GM21526 (cell line): ENCODE results near the gene LMAN2.
"Not testable (repeated sequence)": the region's sequence is repeated elsewhere in the genome, so short reads cannot be mapped to it uniquely, and the experiment has no call there.

ENCODE experiments used
- ATAC-seq: cut with Tn5 transposase; IDR thresholded peaks from one replicate; pipeline ENCODE4 v1.9.1; 2021; ENCODE audit warnings: moderate library complexity; ENCODE audit not compliant: unreplicated experiment, low FRiP score

The LMAN2 gene

DNA sequence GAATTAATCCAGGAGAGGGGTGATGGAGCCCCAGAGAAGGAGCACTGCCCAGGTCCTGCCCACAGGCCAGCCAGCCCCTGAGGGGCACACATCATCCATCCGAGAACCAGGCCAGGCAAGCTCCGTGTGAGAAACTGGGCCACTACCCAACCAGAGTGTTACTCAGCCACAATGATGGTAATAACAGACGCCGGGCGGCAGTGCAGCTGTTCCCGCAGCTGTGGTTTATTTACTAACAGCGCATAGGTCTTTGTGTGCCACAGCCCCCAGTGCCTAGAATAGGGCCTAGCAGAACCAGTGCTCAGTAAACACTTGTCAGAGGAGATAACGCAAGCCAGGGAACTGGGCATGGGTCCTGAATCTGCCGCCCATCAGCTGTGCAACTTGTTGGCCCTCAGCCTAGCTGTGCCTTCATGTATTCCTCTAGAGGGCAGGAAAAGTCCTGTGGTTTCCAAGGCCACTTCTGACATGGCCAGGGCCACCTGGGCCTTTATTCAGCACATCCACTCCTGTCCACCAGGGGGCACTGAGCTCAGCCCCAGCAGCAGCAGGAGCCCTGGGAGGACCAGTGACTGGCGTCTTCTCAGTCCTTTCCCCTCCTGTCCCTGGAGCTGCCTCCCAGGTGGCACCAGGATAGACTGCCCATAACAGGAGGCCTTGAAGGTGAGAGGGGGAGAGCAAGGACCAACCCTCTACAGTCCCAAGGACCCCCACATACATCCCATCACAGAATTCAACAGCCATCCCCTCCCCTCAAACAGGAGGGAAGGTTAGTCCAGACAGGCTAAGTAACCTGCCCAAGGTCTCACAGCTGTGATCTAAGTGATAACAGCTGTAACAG, 41.9 kb downstream of the LMAN2 start:
- no peak for ATAC-seq

DNA sequence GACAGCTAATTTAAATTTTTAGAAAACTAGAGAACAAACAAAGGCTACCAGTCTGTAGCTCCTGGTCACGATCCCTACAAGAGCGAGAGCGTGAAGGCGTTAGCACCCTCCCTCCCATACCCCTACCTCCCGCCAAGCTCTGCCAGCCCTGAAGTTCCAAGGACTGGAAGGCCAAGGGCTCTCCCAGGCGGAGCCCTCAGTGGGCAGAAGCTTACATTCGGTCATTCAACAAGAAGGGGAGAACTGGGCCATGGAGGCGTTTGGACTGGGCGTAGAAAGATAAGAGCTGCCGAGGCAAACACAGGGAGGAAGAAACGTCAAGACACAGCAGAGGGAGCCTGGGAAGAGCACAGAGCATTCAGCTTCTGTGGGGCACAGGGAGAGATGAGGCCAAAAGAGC, 42.7 kb downstream of the LMAN2 start:
- no peak for ATAC-seq

DNA sequence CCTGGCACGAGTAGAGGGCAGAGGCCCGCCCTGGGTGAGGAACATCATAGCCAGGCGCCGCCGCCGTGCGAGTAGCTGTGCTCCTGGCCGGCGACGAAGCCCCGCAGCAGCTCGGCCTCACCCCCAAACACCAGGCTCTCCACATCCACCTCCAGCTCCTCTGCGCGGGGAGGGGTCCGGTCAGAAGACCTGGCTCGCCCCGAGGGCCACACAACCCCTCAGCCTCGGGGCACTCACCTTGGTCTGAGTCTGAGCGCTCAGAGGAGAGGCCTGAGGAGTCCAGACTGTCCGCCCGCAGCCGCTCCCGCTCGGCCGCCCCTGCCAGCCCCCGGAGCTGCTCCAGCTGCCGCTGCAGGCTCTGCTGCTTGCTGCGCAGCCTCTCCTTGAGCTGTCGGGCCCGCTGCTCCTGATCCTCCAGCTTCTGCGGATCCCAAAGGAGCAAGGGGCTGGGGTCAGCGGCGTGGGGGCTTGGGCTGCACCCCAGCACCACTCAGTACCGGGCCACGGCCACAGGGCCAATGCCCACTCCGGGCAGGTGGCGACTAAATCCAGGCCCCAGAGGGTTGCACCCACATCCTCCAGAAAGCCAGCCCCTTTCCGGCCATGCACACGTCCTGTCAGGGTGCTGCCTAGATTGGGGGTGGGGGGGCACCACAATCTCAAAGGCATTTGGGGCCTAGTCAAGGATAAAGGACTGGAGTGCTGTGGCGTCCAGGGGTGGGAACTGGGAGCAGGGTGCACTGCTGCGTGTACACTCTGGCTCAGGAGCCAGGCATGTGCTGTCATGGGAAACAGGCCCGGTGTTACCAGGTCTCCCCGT, 43.7 kb downstream of the LMAN2 start:
- ATAC-seq: no peak

DNA sequence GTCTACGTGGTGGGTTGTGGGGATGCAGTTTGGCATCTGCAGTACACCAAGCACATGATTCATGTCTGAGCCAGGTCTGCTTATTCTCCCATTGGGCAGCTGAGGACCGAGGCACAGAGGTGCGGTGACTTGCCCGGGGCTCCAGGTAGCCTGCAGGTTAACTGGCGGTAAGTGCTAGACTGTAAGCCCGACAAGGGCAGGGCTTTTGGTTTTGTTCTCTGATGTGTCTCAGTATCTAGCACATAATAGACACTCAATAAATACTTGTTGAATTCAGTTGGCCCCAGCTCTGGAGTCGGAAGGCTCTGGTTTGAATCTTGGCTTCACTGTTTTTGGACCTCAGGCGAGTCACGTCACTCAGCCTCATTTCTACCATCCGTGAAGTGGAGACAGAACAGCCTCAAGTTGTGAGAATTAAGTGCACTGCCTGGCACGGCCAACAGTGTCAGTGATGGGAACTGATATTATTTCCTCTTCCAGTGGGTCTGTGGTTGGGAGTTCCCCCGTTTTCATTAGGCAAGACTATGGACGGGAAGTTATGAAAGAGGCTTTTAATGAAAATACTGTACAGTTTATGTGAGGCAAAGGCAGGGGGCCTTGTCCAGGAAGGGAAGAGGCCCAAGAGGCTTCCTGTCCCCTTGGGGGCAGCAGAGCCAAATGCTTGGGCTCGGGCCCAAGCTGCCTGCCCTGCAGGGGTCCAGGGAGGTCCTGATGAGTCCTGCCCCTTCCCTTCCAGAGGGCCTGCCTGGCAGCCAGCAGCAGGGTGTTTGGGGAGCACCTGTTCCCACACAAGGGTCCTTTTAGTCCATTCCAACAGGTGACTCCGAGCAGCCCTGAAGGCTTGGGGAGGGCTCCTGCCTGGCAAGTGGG, 44.6 kb downstream of the LMAN2 start:
- no peak for ATAC-seq

DNA sequence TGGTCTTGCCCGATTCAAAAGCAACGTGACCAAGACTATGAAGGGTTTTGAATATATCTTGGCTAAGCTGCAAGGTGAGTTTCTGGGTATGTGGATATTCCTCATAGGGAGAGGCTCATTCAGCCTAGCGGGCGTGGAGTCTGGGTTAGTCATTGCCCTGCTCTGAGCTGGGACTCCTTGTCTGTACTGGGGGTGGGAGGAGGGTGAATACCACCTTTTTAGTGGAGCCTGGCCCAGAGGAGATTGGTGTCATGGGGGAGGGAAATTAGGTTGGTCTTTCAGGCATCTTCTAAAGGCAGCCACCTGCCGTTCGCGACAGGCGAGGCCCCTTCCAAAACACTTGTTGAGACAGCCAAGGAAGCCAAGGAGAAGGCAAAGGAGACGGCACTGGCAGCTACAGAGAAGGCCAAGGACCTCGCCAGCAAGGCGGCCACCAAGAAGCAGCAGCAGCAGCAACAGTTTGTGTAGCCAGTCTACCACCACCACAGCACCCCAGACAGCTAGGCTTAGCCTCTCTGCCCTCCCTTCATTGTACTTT, 45.3 kb downstream of the LMAN2 start:
- not testable (repeated sequence) for ATAC-seq

DNA sequence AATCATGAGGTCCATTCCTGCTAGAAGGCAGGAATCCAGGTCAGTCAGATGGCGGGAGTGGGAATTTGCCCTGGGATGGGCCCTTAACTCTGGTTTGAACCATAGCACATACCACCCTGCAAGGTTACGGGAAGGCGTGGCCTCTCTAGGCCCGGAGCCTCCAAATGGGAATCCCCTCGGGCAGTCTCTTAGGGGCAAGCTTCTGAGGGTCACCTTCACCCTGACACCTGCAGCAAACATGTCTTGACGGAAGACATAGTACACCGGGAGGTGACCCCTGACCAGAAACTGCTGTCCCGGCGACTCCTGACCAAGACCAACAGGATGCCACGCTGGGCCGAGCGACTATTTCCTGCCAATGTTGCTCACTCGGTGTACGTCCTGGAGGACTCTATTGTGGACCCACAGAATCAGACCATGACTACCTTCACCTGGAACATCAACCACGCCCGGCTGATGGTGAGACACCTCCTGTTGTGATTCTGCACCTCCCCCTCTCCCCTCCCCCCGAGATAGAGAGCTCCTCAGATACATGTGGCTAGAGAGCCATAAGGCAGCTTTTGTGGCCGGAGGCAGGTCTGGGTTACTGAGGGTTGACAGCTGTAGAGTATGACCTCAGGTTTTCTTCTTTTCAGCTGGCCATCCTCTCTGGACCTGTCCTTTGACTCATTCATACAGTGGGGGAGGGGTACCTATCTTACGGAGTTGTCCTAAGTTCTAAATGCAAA, 46.9 kb downstream of the LMAN2 start:
- ATAC-seq: no peak

DNA sequence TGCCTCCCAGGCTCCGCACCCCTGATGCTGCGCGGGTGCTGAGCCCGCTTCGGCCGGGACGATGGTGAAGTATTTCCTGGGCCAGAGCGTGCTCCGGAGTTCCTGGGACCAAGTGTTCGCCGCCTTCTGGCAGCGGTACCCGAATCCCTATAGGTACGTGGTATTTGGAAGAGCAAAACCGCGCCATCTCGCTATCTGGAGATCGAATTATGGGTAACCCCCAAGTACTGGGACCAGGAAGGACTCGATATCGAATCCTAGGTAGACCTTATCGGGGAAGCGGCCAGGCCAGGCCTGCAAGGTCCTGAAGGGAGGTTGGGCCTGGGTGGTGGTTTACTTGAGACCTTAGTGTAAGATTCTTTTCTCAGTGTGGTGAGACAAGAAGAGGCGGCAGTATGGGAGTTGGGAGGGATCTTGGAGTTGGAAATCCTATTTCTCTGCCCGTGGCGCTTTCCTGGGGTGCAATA, 47.5 kb downstream of the LMAN2 start:
- no peak for ATAC-seq

DNA sequence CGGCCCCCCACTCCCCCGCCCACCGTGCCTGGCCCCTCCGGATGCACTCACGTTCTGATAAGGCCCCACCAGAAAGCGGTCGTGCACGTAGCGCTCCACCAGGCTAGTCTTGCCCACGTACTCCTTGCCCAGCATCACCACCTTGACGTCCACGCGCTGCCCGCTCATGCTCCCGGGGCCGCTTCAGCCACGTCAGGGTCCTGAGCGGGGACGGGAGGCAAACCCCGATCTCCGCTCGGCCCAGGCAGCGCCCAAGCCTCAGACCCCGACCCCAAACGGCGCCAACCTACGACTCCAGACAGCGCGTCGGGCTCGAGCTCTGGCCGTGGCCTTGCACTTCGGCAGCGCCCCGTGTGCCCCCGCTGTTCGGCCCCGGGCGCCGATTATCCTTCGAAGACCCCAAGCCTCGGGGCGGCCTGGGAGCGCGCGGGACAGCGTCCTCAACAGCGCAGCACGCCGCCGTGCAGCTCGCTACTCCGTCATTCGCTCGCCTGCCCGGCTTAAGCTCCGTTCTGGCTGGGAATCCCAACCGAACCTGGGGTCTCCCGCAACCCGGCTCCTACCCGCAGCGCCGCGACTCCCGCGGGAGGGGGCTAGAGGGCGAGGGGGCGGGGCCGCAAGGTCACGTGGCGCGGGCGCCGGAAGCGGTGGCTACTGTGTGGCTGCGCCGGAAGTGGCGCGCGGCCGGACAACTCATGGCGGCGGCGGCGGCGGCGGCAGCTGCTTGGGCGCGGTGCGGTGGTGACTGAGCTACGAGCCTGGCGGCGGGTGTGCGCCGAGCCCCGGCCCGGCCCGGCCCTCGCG, 48.1 kb downstream of the LMAN2 start, which contains the start of the genes PRELID1 and RAB24:
Gene PRELID1, plus strand, starts transcription at position 679 of the 804 bp plus-strand sequence. CDS start 187 bp downstream, outside the sequence.
Gene RAB24, minus strand, starts transcription at position 599 of the 804 bp plus-strand sequence. Its CDS starts 431 bp downstream, at position 168.
- ATAC-seq: peak; percentile 45

DNA sequence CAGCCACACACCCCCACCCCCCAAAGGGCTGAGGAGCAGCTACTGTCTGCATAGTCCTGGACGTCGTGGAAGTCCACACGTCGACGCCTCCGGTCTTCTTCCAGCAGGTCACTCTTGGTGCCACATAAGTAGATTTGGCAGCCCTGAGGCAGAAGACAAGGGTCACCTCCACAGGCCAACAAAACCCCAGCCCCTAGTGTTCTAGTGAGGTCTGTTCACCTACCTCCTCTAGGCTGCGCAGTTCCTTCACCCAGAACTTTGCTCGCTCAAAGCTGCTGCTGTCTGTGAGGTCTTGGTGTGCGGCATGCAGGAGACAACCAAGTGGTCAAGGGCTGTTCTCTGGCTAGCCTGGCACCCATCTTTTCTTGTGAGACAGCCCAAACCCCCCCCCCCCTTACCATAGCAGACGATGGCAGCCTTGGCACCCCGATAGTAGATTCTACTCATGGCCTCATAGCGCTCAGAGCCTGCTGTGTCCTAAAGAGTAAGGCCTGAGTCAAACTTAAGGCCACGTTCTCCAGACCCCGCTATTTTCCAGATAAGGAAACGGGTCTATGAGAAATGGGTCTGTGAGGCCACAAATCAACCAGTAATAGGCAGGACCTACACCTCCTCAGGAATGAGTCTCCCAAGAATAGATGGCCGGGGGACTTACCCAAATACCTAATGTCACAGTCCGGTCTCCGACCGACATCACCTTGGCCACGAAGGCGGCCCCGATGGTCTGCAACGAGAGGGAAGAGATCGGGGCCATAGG, 48.9 kb downstream of the LMAN2 start:
- no peak for ATAC-seq

DNA sequence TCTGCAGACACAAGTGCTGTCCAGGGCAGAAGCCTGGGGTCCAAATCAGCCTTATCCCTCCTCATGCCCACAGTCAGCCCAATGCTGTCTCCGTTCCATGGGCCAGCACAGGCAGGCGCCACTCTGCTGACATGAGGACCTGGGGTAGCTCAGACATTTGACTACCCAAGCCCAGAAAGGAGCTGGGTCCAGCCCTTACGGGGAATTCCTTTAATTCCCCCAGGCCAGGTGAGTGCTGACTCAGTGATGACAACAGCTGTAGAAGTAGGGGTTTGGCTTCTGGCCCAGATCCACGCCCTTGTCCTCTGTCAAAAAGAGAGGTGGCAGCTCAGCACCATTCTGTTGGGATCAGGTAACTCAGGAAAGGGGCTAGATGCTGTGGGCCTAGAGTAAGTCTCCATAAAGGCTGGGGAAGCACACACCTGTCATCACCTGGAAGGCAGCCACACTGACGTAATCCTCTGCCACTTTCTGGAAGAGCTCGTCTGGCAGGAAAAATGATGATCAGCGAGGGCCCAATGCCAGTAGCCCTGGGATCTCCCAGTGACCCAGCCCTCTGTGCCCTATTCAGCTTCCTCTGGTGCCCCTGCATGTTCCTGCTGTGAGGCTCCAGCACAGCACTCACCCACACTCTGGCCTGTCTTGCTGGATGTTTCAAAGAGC, 49.8 kb downstream of the LMAN2 start:
- no peak for ATAC-seq

DNA sequence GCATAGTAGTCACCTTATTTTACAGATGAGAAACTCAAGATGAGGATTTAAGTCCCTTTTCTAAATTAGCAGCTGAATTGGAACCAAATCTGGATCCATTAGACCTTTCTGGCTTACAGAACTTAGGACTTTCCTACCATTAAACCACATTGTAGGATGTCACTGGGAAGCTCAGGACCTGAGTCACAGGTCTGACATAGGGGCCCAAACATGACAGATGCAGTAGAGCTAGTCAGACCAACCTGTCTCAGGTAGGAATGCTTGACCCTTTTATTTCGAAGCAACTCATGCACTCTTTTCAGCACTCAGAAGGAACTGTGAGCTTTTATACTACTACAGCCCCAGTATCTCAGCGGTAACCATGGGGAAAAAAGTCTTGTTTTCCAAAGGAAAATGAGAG, 50.5 kb downstream of the LMAN2 start:
- no peak for ATAC-seq

DNA sequence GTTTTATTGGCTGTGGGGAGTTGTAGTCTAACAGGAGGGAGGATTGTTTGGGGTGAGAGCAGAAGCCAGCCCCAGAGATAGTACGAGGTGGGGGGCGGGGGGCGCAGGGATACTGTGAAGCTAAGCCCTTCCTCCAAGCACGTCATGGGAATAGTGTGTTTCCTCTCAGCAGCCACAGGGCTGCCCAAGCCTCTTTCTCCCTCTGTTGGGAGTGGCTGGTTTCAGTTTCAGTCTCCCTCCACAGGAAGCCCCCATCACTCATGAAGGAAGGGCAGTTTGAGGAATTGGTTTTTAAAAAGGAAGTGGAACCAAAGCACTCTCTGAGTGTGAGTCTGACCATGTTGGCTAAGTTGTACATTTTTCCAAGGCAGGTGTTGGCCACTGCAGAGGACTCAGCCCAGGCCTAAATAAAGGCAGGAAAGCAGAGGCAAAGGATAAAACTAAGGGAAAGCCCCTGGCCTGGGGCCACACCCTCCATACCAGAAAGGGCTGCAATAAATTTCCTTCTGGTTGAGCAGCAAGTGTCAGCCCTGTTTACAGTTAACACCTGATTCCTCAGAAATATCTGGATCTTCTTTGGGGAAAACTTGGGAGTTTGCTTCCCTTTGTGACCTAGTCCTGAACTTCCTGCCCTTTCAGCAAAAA, 51.1 kb downstream of the LMAN2 start:
- peak; percentile 40 for ATAC-seq

DNA sequence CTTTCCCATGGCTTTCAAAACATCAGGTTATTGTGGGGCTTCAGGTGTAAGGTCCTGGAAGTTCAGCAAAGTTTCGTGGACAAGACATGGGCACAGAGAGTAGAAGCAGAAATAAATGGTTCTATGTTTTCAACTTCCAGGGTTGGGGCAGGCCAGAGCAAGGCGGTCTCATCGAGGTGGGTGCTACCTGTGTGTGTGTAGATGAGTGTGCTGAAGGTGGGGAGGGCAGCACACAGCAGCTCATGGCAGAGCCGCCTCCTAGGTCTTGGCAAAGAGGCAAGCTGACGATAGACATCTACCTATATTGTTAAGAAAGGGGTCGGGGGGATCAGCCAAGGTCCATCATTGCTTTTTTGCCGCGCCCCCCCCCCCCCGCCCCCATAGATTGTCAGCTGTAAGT, 51.8 kb downstream of the LMAN2 start:
- no peak for ATAC-seq

DNA sequence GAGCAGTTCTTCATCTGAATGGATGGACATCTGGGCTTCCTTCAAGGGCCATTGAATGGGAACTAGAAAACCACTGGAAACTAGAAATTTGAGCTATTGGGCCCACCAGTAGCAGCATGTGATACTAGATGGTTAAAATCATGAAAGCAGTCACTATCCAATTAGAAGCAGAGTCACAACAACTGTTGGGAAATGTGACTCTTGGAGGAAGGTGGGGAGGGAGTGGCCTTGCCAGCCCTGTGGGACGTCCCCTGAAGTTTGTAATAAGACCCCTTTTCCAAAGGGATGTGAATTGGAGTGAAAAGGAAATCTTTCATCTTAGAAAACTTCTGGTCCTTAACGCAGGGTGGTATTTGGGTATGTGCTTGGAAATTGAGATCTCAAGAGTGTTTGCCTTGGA, 53.5 kb downstream of the LMAN2 start:
- ATAC-seq: no peak

DNA sequence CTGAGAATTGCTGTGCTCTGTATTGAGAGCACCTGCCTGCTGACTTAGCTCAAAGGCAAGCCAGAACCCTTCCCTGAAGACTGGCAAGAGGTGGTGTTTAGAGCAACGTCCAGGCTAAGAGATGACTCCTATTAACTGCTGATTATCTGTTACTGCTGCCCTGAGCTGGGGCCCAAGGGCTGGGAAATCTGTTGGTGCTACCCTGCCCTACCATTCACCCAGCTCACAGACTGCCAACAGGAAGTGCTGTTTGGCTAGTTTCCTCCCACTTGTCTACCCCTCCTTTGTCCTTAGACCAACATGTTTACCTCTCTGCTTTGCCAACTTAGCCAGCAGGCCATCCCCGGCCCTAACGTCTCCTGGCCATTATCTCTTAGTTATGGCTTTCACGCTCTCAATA, 54.9 kb downstream of the LMAN2 start:
- no peak for ATAC-seq

DNA sequence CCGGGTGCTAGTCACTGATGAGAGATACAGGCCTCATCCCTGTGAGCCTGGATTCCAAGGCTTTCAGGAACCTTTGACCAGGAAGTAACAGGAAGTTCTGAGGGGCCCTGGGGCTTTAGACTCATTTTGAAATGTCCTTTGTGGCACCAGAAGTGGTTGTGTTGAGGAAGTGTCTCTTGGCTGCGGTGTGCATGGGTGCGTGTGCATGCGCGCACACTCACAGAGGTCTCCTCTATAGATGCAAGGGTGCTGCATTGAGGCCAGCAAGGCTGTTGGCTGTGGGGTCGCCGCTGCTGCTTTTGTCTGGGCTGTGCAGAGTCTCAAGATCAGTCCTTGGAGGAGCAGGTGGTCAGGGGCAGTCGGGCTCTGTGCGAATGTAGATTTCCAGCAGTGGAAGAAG, 55.5 kb downstream of the LMAN2 start:
- ATAC-seq: no peak

DNA sequence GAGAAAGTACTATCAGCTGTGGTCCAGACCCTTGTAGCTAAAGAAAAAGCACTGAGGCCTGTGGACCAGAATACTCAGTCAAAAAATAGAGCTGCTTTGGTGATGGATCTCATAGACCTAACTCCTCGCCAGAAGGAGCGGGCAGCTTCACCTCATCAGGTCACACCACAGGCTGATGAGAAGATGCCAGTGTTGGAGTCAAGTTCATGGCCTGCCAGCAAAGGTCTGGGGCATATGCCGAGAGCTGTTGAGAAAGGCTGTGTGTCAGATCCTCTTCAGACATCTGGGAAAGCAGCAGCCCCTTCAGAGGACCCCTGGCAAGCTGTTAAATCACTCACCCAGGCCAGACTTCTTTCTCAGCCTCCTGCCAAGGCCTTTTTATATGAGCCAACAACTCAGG, 56.8 kb downstream of the LMAN2 start:
- no peak for ATAC-seq
